Measurements from ENCODE around the gene CCNY.

The CCNY gene

GRCh38 chr10:35448687-35449662 is 112.7 kb downstream of the CCNY start:
- H3K4me3 ChIP-seq (ENCODE audit: low read depth in 1 of 2, low read length in 1 of 2) = peak overlapping the region in 1 of 2 experiments; percentile 47
- no peaks in the 10 kb centered on the region for H3K9me3 ChIP-seq
- peak overlapping the region; percentile 93 for H3K27ac ChIP-seq
- no peak for TF ChIP-seq CTCF (IDR thresholded peaks at IDR 0.05)
- no peaks in the 10 kb centered on the region for H3K36me3 ChIP-seq
- no peaks in the 10 kb centered on the region for H3K27me3 ChIP-seq
- H3K4me1 ChIP-seq (ENCODE audit: control insufficient read depth in 1 of 2, insufficient read depth in 1 of 2, low read depth in 1 of 2, low read length in 1 of 2) = peaks cover 67 to 73% of the 10 kb centered on the region in 2 experiments

GRCh38 chr10:35449944-35450343 is 113.6 kb downstream of the CCNY start:
- Histone ChIP-seq H3K27me3 (no peaks in the 10 kb centered on the region), H3K4me1 (ENCODE audit: control insufficient read depth in 1 of 2, insufficient read depth in 1 of 2, low read depth in 1 of 2, low read length in 1 of 2) (peaks cover 75 to 78% of the 10 kb centered on the region in 2 experiments), H3K36me3 (no peaks in the 10 kb centered on the region), H3K27ac (peak overlapping the region; percentile 93), H3K4me3 (ENCODE audit: low read depth in 1 of 2, low read length in 1 of 2) (peak overlapping the region; percentile 4 to 47), H3K9me3 (no peaks in the 10 kb centered on the region)
- TF ChIP-seq CTCF (IDR thresholded peaks at IDR 0.05) = no peak

GRCh38 chr10:35451151-35452016 is 115.1 kb downstream of the CCNY start:
- Histone ChIP-seq H3K4me3 (ENCODE audit: low read depth in 1 of 2, low read length in 1 of 2) (peak overlapping the region; percentile 15 to 47), H3K27me3 (no peaks in the 10 kb centered on the region), H3K9me3 (no peaks in the 10 kb centered on the region), H3K4me1 (ENCODE audit: control insufficient read depth in 1 of 2, insufficient read depth in 1 of 2, low read depth in 1 of 2, low read length in 1 of 2) (peaks cover 81 to 88% of the 10 kb centered on the region in 2 experiments), H3K36me3 (no peaks in the 10 kb centered on the region), H3K27ac (peak overlapping the region; percentile 93)
- no peak for TF ChIP-seq CTCF (IDR thresholded peaks at IDR 0.05)

GRCh38 chr10:35452171-35452570 is 115.9 kb downstream of the CCNY start:
- H3K4me3 ChIP-seq (ENCODE audit: low read depth in 1 of 2, low read length in 1 of 2) = peak overlapping the region in 1 of 2 experiments; percentile 47
- H3K27me3 ChIP-seq = no peaks in the 10 kb centered on the region
- H3K36me3 ChIP-seq = no peaks in the 10 kb centered on the region
- peaks cover 81 to 86% of the 10 kb centered on the region in 2 experiments for H3K4me1 ChIP-seq (ENCODE audit: control insufficient read depth in 1 of 2, insufficient read depth in 1 of 2, low read depth in 1 of 2, low read length in 1 of 2)
- no peaks in the 10 kb centered on the region for H3K9me3 ChIP-seq
- no peak for TF ChIP-seq CTCF (IDR thresholded peaks at IDR 0.05)
- peak overlapping the region; percentile 93 for H3K27ac ChIP-seq

GRCh38 chr10:35452847-35453246 is 116.5 kb downstream of the CCNY start:
- Histone ChIP-seq H3K27ac (peak overlapping the region; percentile 93), H3K4me3 (ENCODE audit: low read depth in 1 of 2, low read length in 1 of 2) (no peak overlapping the region), H3K27me3 (no peaks in the 10 kb centered on the region), H3K36me3 (no peaks in the 10 kb centered on the region), H3K9me3 (no peaks in the 10 kb centered on the region), H3K4me1 (ENCODE audit: control insufficient read depth in 1 of 2, insufficient read depth in 1 of 2, low read depth in 1 of 2, low read length in 1 of 2) (peaks cover 77 to 81% of the 10 kb centered on the region in 2 experiments)
- TF ChIP-seq CTCF (IDR thresholded peaks at IDR 0.05) = no peak

Data from neutrophil (primary cell).